A549 (cell line): ENCODE measurements around the gene CACNA1C.

Source experiments
- MAFK ChIP-seq: fragments of 450-650 bp; IDR thresholded peaks from 2 replicates; pipeline ENCODE4 v1.6.1; 2014; ENCODE audit not compliant: partially characterized antibody
- MYC ChIP-seq: IDR thresholded peaks from 2 replicates; pipeline ENCODE4 v1.6.1; 2012; ENCODE audit warnings: mild to moderate bottlenecking, inconsistent platforms, low read length, improper control_type of control experiment, borderline replicate concordance
- SMC3 ChIP-seq: fragments of >200 bp; sonication (Bioruptor Twin); formaldehyde crosslinking; IDR thresholded peaks from 3 replicates; pipeline ENCODE4 v1.6.1; 2018; ENCODE audit warnings: inconsistent platforms
- TF ChIP-seq, protein P1 (sequence below): fragments of 150-350 bp; IDR thresholded peaks from 2 replicates; pipeline ENCODE4 v1.6.1; 2014; ENCODE audit warnings: low read depth, mild to moderate bottlenecking, low read length
- TF ChIP-seq, protein P2 (sequence below): fragments of >200 bp; sonication (Bioruptor Twin); formaldehyde crosslinking; IDR thresholded peaks from 3 replicates; pipeline ENCODE4 v1.5.1; 2016
- TF ChIP-seq, protein P3 (sequence below): IDR thresholded peaks from 2 replicates; pipeline ENCODE4 v1.6.1; 2012

DNA sequence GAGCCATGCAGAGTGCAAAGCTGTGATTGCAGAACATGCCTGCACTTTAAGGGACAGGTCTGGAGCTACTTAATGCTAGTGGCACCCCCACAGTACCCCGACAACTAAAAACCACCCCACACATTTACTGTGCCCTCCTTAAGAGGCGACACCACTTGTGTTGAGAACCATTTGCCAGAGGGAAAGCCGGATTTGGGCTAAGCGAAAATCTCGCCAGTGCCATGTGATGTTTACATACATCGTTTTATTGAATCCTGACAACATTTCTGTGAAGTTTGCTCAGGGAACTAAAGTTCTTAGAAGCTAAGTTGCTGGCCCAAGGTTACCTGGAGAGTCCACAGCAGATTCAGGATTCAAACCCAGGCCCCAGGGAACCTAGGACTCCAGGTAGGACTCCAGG, 623.0 kb downstream of the CACNA1C start:
- TF ChIP-seq, protein P1, sequence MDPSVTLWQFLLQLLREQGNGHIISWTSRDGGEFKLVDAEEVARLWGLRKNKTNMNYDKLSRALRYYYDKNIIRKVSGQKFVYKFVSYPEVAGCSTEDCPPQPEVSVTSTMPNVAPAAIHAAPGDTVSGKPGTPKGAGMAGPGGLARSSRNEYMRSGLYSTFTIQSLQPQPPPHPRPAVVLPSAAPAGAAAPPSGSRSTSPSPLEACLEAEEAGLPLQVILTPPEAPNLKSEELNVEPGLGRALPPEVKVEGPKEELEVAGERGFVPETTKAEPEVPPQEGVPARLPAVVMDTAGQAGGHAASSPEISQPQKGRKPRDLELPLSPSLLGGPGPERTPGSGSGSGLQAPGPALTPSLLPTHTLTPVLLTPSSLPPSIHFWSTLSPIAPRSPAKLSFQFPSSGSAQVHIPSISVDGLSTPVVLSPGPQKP, result no peak
- TF ChIP-seq MYC, result no peak
- TF ChIP-seq, protein P2, sequence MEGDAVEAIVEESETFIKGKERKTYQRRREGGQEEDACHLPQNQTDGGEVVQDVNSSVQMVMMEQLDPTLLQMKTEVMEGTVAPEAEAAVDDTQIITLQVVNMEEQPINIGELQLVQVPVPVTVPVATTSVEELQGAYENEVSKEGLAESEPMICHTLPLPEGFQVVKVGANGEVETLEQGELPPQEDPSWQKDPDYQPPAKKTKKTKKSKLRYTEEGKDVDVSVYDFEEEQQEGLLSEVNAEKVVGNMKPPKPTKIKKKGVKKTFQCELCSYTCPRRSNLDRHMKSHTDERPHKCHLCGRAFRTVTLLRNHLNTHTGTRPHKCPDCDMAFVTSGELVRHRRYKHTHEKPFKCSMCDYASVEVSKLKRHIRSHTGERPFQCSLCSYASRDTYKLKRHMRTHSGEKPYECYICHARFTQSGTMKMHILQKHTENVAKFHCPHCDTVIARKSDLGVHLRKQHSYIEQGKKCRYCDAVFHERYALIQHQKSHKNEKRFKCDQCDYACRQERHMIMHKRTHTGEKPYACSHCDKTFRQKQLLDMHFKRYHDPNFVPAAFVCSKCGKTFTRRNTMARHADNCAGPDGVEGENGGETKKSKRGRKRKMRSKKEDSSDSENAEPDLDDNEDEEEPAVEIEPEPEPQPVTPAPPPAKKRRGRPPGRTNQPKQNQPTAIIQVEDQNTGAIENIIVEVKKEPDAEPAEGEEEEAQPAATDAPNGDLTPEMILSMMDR, result no peak
- no peak for TF ChIP-seq MAFK
- TF ChIP-seq, protein P3, sequence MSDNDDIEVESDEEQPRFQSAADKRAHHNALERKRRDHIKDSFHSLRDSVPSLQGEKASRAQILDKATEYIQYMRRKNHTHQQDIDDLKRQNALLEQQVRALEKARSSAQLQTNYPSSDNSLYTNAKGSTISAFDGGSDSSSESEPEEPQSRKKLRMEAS, result no peak
- no peak for TF ChIP-seq SMC3
